SK-N-SH (cell line): ENCODE data around the gene ARID4A.

Experiments
- CTCF ChIP-seq: fragments of 200-600 bp; sonication (generic); IDR thresholded peaks from 2 replicates; pipeline ENCODE4 v1.6.1; 2017; ENCODE audit warnings: antibody characterized with exemption, mild to moderate bottlenecking, moderate library complexity
- JUND ChIP-seq: IDR thresholded peaks from 2 replicates; pipeline ENCODE4 v1.4.0; 2012
- RAD21 ChIP-seq: IDR thresholded peaks from 2 replicates; pipeline ENCODE4 v1.6.1; 2012; ENCODE audit warnings: mild to moderate bottlenecking, low read length
- RXRA ChIP-seq: IDR thresholded peaks from 2 replicates; pipeline ENCODE4 v1.4.0; 2012; ENCODE audit warnings: low read depth, mild to moderate bottlenecking, borderline replicate concordance
- TEAD4 ChIP-seq: IDR thresholded peaks from 2 replicates; pipeline ENCODE4 v1.4.0; 2012; ENCODE audit warnings: mild to moderate bottlenecking, borderline replicate concordance; ENCODE audit not compliant: insufficient read depth
- USF1 ChIP-seq: IDR thresholded peaks from 2 replicates; pipeline ENCODE4 v1.4.0; 2012; ENCODE audit warnings: low read depth, borderline replicate concordance

- no peak for TF ChIP-seq USF1
- TF ChIP-seq CTCF = no peak
- no peak for TF ChIP-seq RXRA
- no peak for TF ChIP-seq JUND
- no peak for TF ChIP-seq RAD21
- TF ChIP-seq TEAD4 = no peak
These were observed 98.8 kb downstream of the ARID4A start for GRCh38 chr14:58397156-58397555.
